Mucosa of rectum (tissue), 2 donors: Measurements from ENCODE around the gene TWIST2.

Experiments used
- H3K27ac ChIP-seq, 2 donors: one replicate each; pipeline ENCODE4 v1.7.0; 2013; ENCODE audit warnings: inconsistent platforms in 2 of 2, low read depth in 2 of 2, low read length in 2 of 2
- H3K27me3 ChIP-seq, 2 donors: one replicate each; pipeline ENCODE4 v1.7.0; 2013; ENCODE audit warnings: low read length in 2 of 2; ENCODE audit not compliant: control insufficient read depth in 2 of 2, insufficient read depth in 2 of 2
- H3K36me3 ChIP-seq, 2 donors: one replicate each; pipeline ENCODE4 v1.7.0; 2013; ENCODE audit warnings: low read length in 2 of 2; ENCODE audit not compliant: control insufficient read depth in 2 of 2, insufficient read depth in 2 of 2
- H3K4me1 ChIP-seq, 2 donors: one replicate each; pipeline ENCODE4 v1.7.0; 2013; ENCODE audit warnings: low read length in 2 of 2, mild to moderate bottlenecking in 1 of 2; ENCODE audit not compliant: control insufficient read depth in 2 of 2, insufficient read depth in 2 of 2
- H3K4me3 ChIP-seq, 2 donors: one replicate each; pipeline ENCODE4 v1.7.0; 2013; ENCODE audit warnings: low read length in 2 of 2
- H3K9ac ChIP-seq, 2 donors: one replicate each; pipeline ENCODE4 v1.7.0; 2013; ENCODE audit warnings: low read length in 2 of 2, low read depth in 1 of 2, mild to moderate bottlenecking in 1 of 2
- H3K9me3 ChIP-seq, 2 donors: one replicate each; pipeline ENCODE4 v1.7.0; 2013; ENCODE audit warnings: low read length in 2 of 2; ENCODE audit not compliant: control insufficient read depth in 2 of 2
- donor health status: healthy.
- donor health status: Normal muscosa, but diverticular disease.

TWIST2 gene

GRCh38 chr2:238910751-238911351 lies 63.0 kb downstream of the TWIST2 start:
- H3K9ac ChIP-seq, result no peak overlapping the region
- peaks cover 0 to 4% of the 10 kb centered on the region in 2 donors for H3K4me1 ChIP-seq
- H3K36me3 ChIP-seq, result no peaks in the 10 kb centered on the region
- H3K27me3 ChIP-seq, result no peaks in the 10 kb centered on the region
- no peaks in the 10 kb centered on the region for H3K9me3 ChIP-seq
- H3K27ac ChIP-seq, result no peak overlapping the region
- no peak overlapping the region for H3K4me3 ChIP-seq

- Histone ChIP-seq H3K36me3 (no peaks in the 10 kb centered on the region), H3K4me1 (peaks cover 0 to 4% of the 10 kb centered on the region in 2 donors), H3K9me3 (no peaks in the 10 kb centered on the region), H3K27ac (no peak overlapping the region), H3K27me3 (no peaks in the 10 kb centered on the region), H3K9ac (no peak overlapping the region), H3K4me3 (no peak overlapping the region)
Observed at GRCh38 chr2:238911376-238912227, 63.7 kb downstream of the TWIST2 start.

GRCh38 chr2:238912228-238912915 lies 64.5 kb downstream of the TWIST2 start:
- no peak overlapping the region for H3K9ac ChIP-seq
- H3K36me3 ChIP-seq, result no peaks in the 10 kb centered on the region
- no peaks in the 10 kb centered on the region for H3K27me3 ChIP-seq
- no peaks in the 10 kb centered on the region for H3K9me3 ChIP-seq
- no peak overlapping the region for H3K4me3 ChIP-seq
- H3K27ac ChIP-seq, result no peak overlapping the region
- H3K4me1 ChIP-seq, result peaks cover 0 to 4% of the 10 kb centered on the region in 2 donors

DNA sequence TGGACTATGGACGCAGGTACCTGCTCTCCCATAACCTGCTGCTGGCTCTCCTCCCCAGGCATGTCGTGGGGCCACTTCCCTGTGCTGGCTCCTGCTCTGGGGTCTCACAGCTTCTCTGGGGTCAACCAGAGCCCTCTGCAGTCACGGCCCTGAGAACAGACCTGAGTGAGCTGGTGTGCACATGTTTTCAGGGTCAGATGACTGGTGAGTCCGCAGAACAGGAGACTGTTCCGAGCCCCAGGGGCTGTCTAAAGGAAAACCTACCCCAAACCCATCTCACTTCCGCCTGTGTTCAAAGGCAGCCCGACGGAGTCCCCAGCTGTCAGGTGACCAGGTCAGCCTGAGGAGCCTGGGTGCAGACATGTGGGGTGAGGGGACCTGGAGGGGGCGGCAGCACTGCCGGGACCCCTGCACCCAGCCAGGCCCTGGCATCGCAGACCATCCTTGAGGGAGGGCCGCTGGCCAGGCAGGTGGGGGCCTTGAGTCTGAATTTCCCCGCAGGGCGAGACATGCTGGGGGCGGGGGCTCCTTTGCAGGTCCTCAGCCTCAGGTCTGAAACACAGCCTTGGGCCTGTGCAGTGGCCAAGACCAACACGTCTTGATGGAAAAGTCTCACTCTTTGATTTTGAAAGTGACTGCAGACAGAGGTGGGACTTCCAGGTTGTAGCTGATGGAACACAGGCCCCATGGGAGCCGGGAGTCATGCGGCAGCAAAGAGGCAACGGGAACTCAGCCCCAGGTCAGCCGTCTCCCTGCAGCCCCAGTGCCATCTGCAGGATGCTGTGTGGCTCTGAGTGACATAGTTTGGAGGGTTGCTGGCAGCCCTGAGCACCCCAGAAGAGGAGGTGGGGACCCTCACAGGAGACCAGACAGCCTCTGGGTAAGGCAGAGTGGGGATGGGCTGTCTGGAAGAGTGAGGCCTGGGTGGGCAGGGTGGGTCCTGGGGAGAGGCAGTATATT lies 65.3 kb downstream of the TWIST2 start:
- H3K4me3 ChIP-seq, result no peak overlapping the region
- H3K9me3 ChIP-seq, result no peaks in the 10 kb centered on the region
- no peaks in the 10 kb centered on the region for H3K36me3 ChIP-seq
- no peak overlapping the region for H3K9ac ChIP-seq
- peaks cover 0 to 4% of the 10 kb centered on the region in 2 donors for H3K4me1 ChIP-seq
- H3K27me3 ChIP-seq, result no peaks in the 10 kb centered on the region
- H3K27ac ChIP-seq, result no peak overlapping the region

DNA sequence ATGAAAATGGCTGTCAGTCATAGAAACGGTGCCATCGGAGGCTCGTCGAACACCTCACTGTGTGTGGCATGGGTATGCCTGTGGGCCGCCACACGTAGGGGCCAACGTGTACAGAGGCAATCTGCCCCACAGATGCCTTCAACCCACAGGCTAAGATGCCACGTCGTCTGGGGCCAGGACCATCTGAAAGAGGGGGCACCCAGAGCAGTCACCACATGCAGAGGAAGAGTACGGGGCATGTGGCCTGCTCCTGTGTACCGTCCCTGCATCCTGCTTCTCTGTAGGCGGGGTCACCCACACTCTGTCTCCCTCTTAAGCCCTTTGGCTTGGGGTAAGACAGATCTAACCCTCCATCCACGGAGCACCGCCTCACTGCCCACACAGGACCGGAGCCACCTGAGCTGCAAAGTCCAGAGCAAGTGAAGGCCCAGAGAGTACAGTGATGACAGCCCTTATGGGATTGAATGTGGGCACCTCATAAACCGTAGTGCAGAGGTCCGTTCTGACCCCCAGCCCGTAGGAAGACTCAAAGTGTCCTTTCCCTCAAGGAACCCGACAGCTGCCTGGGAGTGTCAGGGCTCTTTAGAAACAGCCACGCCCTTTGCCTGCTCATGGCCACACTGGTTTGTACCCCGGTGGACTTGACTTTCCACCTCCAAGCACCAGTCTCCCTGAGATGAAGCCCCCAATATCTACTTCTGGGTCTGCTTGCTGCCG lies 66.2 kb downstream of the TWIST2 start:
- Histone ChIP-seq H3K27ac (no peak overlapping the region), H3K9ac (no peak overlapping the region), H3K27me3 (no peaks in the 10 kb centered on the region), H3K9me3 (no peaks in the 10 kb centered on the region), H3K4me3 (no peak overlapping the region), H3K36me3 (no peaks in the 10 kb centered on the region), H3K4me1 (peaks cover 0 to 2% of the 10 kb centered on the region in 2 donors)

GRCh38 chr2:238914648-238915015 lies 66.7 kb downstream of the TWIST2 start:
- Histone ChIP-seq H3K27me3 (no peaks in the 10 kb centered on the region), H3K36me3 (no peaks in the 10 kb centered on the region), H3K9me3 (no peaks in the 10 kb centered on the region), H3K4me3 (no peak overlapping the region), H3K9ac (no peak overlapping the region), H3K27ac (no peak overlapping the region), H3K4me1 (no peaks in the 10 kb centered on the region)

DNA sequence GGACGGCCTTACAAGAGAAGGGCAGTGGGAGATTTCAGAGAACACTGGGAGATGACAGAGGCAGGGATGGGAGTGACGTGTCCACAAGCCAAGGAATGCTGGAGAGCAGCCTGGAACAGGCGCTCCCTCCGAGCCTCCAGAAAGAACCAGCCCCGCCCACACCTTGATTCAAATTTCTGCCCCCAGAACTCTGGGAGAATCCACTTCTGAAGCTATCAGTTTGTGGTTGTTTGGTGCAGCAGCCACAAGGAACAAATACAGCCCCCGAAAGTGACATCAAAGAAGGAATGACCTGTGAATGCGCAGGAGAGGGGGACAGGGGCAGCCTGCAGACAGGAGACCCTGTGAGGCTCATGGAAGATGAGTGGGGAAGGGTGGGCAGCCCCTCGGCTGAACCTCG lies 67.3 kb downstream of the TWIST2 start:
- Histone ChIP-seq H3K4me3 (no peak overlapping the region), H3K9me3 (no peaks in the 10 kb centered on the region), H3K36me3 (no peaks in the 10 kb centered on the region)

DNA sequence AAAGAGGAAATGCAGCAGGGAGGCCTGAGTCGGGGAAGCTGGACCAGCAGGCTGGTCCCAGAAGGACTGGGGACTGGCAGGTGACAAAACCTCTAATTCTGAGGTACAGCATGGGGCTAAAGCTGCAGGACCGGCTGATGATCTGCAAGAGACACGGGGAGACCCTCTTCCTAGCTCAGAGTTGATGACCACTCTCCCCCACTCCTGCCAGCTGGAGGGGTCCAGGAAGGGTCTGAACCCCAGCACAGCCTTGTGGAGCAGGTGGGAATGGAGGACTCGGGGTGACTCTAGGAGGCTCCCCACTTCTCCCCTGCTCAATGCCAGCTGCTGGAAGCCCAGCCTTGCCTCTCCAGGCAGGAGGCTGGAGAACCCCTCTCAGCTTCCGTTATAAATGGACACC lies 67.7 kb downstream of the TWIST2 start:
- no peak overlapping the region for H3K9ac ChIP-seq
- H3K27me3 ChIP-seq, result no peaks in the 10 kb centered on the region
- no peaks in the 10 kb centered on the region for H3K9me3 ChIP-seq
- no peak overlapping the region for H3K4me3 ChIP-seq
- no peaks in the 10 kb centered on the region for H3K36me3 ChIP-seq
- no peak overlapping the region for H3K27ac ChIP-seq
- no peaks in the 10 kb centered on the region for H3K4me1 ChIP-seq

More for the DNA sequence above, 67.3 kb downstream of the TWIST2 start:
- Histone ChIP-seq H3K9ac (no peak overlapping the region), H3K27ac (no peak overlapping the region), H3K27me3 (no peaks in the 10 kb centered on the region), H3K4me1 (no peaks in the 10 kb centered on the region)

- Histone ChIP-seq H3K4me3 (no peak overlapping the region), H3K9ac (no peak overlapping the region), H3K27me3 (peaks cover 0 to 2% of the 10 kb centered on the region in 2 donors), H3K27ac (no peak overlapping the region), H3K4me1 (no peaks in the 10 kb centered on the region), H3K9me3 (no peaks in the 10 kb centered on the region), H3K36me3 (no peaks in the 10 kb centered on the region)
Observed at GRCh38 chr2:238916176-238916874, 68.4 kb downstream of the TWIST2 start.
